LHCN-M2 (cell line): Measurements from ENCODE around the gene ELMO1. TPM values are rescaled to one million over a fixed set of nuclear protein-coding genes. Genes with fewer than 3 reads are reported as not detected.
"Not testable (repeated sequence)": the region's sequence is repeated elsewhere in the genome, so short reads cannot be mapped to it uniquely, and the experiment has no call there.

Experiments
- DNase-seq: peaks from one replicate; pipeline ENCODE4 v3.0.0-alpha.2; 2012; ENCODE audit warnings: low read depth
- total RNA-seq: library from RNA; depleted of rRNA; stranded (reverse); fragments of >200 nt; gene quantifications from 2 replicates; pipeline ENCODE4 v1.2.3, GENCODE V29; 2014

Gene ELMO1
- total RNA-seq, 1 experiment from 2014 or later = not detected

- DNase-seq = no peak
Observed at GRCh38 chr7:36984041-36984521, 464.6 kb downstream of the ELMO1 start.

GRCh38 chr7:36982766-36983165 lies 465.9 kb downstream of the ELMO1 start:
- DNase-seq = no peak

GRCh38 chr7:36979810-36980248 lies 468.8 kb downstream of the ELMO1 start:
- no peak for DNase-seq

- no peak for DNase-seq
Observed at GRCh38 chr7:36978461-36978860, 470.2 kb downstream of the ELMO1 start.

GRCh38 chr7:36977878-36978277 lies 470.8 kb downstream of the ELMO1 start:
- no peak for DNase-seq

- not testable (repeated sequence) for DNase-seq
Observed at GRCh38 chr7:36973534-36973933, 475.1 kb downstream of the ELMO1 start.

- DNase-seq = no peak
Observed at GRCh38 chr7:36972140-36972518, 476.5 kb downstream of the ELMO1 start.

GRCh38 chr7:36971515-36972139 lies 477.0 kb downstream of the ELMO1 start:
- DNase-seq = no peak

- no peak for DNase-seq
Observed at GRCh38 chr7:36970551-36971514, 477.8 kb downstream of the ELMO1 start.

- DNase-seq = no peak
Observed at GRCh38 chr7:36969376-36969775, 479.3 kb downstream of the ELMO1 start.

GRCh38 chr7:36967387-36967786 lies 481.3 kb downstream of the ELMO1 start:
- DNase-seq = peak; percentile 63

GRCh38 chr7:36966636-36967035 lies 482.0 kb downstream of the ELMO1 start:
- DNase-seq = no peak

GRCh38 chr7:36966039-36966438 lies 482.6 kb downstream of the ELMO1 start:
- DNase-seq = no peak

- DNase-seq = no peak
Observed at GRCh38 chr7:36965625-36966024, 483.0 kb downstream of the ELMO1 start.

GRCh38 chr7:36964297-36964696 lies 484.4 kb downstream of the ELMO1 start:
- no peak for DNase-seq

GRCh38 chr7:36962367-36962766 lies 486.3 kb downstream of the ELMO1 start:
- no peak for DNase-seq

- no peak for DNase-seq
Observed at GRCh38 chr7:36961693-36962092, 487.0 kb downstream of the ELMO1 start.

GRCh38 chr7:36961097-36961496 lies 487.6 kb downstream of the ELMO1 start:
- no peak for DNase-seq

GRCh38 chr7:36960105-36960504 lies 488.6 kb downstream of the ELMO1 start:
- DNase-seq = no peak

- no peak for DNase-seq
Observed at GRCh38 chr7:36958111-36958733, 490.4 kb downstream of the ELMO1 start.

GRCh38 chr7:36957620-36958019 lies 491.0 kb downstream of the ELMO1 start:
- no peak for DNase-seq

GRCh38 chr7:36956814-36957213 lies 491.9 kb downstream of the ELMO1 start:
- no peak for DNase-seq
